ENCODE results near the gene OR8J3. TPM values are rescaled to one million over a fixed set of nuclear protein-coding genes. Genes with fewer than 3 reads are reported as not detected.

The OR8J3 gene
- total and polyA plus RNA-seq, 2 of the 13 experiments (the other 11 are each of a cell fraction or from before 2014, with no cell fraction given): not detected

- Histone ChIP-seq H3K27me3 (ENCODE audit: control insufficient read depth in 1 of 2, insufficient read depth in 2 of 2, low read length in 2 of 2) (no peaks in the 10 kb centered on the region), H3K4me2 (ENCODE audit: low read depth, low read length) (no peak within 1 kb of the TSS), H3K36me3 (replicated peaks in 1 of 2; ENCODE audit: control insufficient read depth in 1 of 2, insufficient read depth in 2 of 2, low read length in 2 of 2) (no peaks in the 10 kb centered on the region), H2AFZ (ENCODE audit: low read length) (no peak within 1 kb of the TSS), H4K20me1 (ENCODE audit: insufficient read depth, low read length) (no peaks in the 10 kb centered on the region), H3K27ac (ENCODE audit: extremely low read length, insufficient read depth, low read length) (no peak within 1 kb of the TSS), H3K9me3 (ENCODE audit: low read length) (no peaks in the 10 kb centered on the region; the same call in none of the 2 replicates), H3K9ac (ENCODE audit: insufficient read depth, low read depth, low read length) (no peak within 1 kb of the TSS), H3K4me1 (ENCODE audit: insufficient read depth, low read length) (no peaks in the 10 kb centered on the region), H3K4me3 (replicated peaks in 1 of 3; ENCODE audit: insufficient read depth in 1 of 3, low read depth in 2 of 3, low read length in 3 of 3) (no peak within 1 kb of the TSS), H3K79me2 (ENCODE audit: insufficient read depth, low read length) (no peaks in the 10 kb centered on the region)
- ChIA-PET CTCF (ENCODE audit: low intra/inter-chr PET ratio, low total read pairs) (no interaction called here), POLR2A (no interaction called here)
- no peak for DNase-seq (ENCODE audit: low spot score)
- BruUV-seq (replicated peaks): no TSS peak
- TF ChIP-seq ZNF496 (CRISPR knock-in tag; IDR thresholded peaks at IDR 0.05; ENCODE audit: insufficient replicate concordance) (no peak), ZNF703 (CRISPR knock-in tag; IDR thresholded peaks at IDR 0.05; ENCODE audit: borderline replicate concordance) (no peak), ZNF879 (CRISPR knock-in tag; IDR thresholded peaks at IDR 0.05) (no peak), ZBTB21 (CRISPR knock-in tag; IDR thresholded peaks at IDR 0.05) (no peak), ATF1 (CRISPR knock-in tag; IDR thresholded peaks at IDR 0.05) (no peak), ZNF672 (CRISPR knock-in tag; IDR thresholded peaks at IDR 0.05) (no peak), REL (CRISPR knock-in tag; conservative IDR thresholded peaks at IDR 0.05) (no peak), ZNF652 (CRISPR knock-in tag; IDR thresholded peaks at IDR 0.05; ENCODE audit: borderline replicate concordance, low read depth) (no peak), ZSCAN22 (CRISPR knock-in tag; IDR thresholded peaks at IDR 0.05) (no peak)
- TF ChIP-seq, protein P1, sequence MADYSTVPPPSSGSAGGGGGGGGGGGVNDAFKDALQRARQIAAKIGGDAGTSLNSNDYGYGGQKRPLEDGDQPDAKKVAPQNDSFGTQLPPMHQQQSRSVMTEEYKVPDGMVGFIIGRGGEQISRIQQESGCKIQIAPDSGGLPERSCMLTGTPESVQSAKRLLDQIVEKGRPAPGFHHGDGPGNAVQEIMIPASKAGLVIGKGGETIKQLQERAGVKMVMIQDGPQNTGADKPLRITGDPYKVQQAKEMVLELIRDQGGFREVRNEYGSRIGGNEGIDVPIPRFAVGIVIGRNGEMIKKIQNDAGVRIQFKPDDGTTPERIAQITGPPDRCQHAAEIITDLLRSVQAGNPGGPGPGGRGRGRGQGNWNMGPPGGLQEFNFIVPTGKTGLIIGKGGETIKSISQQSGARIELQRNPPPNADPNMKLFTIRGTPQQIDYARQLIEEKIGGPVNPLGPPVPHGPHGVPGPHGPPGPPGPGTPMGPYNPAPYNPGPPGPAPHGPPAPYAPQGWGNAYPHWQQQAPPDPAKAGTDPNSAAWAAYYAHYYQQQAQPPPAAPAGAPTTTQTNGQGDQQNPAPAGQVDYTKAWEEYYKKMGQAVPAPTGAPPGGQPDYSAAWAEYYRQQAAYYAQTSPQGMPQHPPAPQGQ (CRISPR knock-in tag; IDR thresholded peaks at IDR 0.05; ENCODE audit: borderline replicate concordance): no peak
- TF ChIP-seq, protein P2, sequence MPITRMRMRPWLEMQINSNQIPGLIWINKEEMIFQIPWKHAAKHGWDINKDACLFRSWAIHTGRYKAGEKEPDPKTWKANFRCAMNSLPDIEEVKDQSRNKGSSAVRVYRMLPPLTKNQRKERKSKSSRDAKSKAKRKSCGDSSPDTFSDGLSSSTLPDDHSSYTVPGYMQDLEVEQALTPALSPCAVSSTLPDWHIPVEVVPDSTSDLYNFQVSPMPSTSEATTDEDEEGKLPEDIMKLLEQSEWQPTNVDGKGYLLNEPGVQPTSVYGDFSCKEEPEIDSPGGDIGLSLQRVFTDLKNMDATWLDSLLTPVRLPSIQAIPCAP (CRISPR knock-in tag; IDR thresholded peaks at IDR 0.05; ENCODE audit: low read depth): no peak
- TF ChIP-seq, protein P3, sequence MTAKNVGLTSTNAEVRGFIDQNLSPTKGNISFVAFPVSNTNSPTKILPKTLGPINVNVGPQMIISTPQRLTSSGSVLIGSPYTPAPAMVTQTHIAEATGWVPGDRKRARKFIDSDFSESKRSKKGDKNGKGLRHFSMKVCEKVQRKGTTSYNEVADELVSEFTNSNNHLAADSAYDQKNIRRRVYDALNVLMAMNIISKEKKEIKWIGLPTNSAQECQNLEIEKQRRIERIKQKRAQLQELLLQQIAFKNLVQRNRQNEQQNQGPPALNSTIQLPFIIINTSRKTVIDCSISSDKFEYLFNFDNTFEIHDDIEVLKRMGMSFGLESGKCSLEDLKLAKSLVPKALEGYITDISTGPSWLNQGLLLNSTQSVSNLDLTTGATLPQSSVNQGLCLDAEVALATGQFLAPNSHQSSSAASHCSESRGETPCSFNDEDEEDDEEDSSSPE (CRISPR knock-in tag; IDR thresholded peaks at IDR 0.05): no peak
- in situ Hi-C loops (cut with HindIII; ENCODE audit: extremely low pct_ligation_motif_present, low pct_unique_long_range_greater_than_20kb) (no loop called here), intact Hi-C loops (cut with micrococcal nuclease; ENCODE audit: unreplicated experiment) (no loop called here)
- no peak for ATAC-seq
- no peak for FAIRE-seq
Measured at GRCh38 chr11:56103210-56103737, 36.7 kb downstream of the OR8J3 start, which contains the start of gene OR8H2. Gene OR8H2 (plus strand): TSS chr11:56103687. CDS start chr11:56105043, 1,356 bp downstream.

Measured in HepG2 (cell line).